SK-N-SH treated with all-trans-retinoic acid at 6 μM for 48 hours (cell line): ENCODE measurements around the gene PRRC2B.

Experiments used
- GLIS3 ChIP-seq: fragments of 250-450 bp; sonication (Bioruptor Pico); IDR thresholded peaks from 2 replicates; pipeline ENCODE4 v1.5.0; 2020; ENCODE audit warnings: mild to moderate bottlenecking, moderate library complexity
- ISL1 ChIP-seq: fragments of 250-450 bp; sonication (Bioruptor Pico); IDR thresholded peaks from 2 replicates; pipeline ENCODE4 v2.1.2; 2022; ENCODE audit warnings: mild to moderate bottlenecking, moderate library complexity
- OSR1 ChIP-seq: fragments of 250-450 bp; sonication (Bioruptor Pico); IDR thresholded peaks from 2 replicates; pipeline ENCODE4 v1.8.0; 2022; ENCODE audit warnings: moderate library complexity, mild to moderate bottlenecking, inconsistent platforms
- RARB ChIP-seq: fragments of 250-450 bp; sonication (Bioruptor Pico); IDR thresholded peaks from 2 replicates; pipeline ENCODE4 v1.8.0; 2021; ENCODE audit warnings: mild to moderate bottlenecking, moderate library complexity
- ZFP30 ChIP-seq: fragments of 450-650 bp; formaldehyde crosslinking; IDR thresholded peaks from 2 replicates; pipeline ENCODE4 v1.5.0; 2022; ENCODE audit warnings: mild to moderate bottlenecking, moderate library complexity
- TF ChIP-seq, protein P1 (sequence below): fragments of 250-450 bp; sonication (Bioruptor Pico); IDR thresholded peaks from 2 replicates; pipeline ENCODE4 v1.8.0; 2020; ENCODE audit warnings: mild to moderate bottlenecking, moderate library complexity, borderline replicate concordance

DNA sequence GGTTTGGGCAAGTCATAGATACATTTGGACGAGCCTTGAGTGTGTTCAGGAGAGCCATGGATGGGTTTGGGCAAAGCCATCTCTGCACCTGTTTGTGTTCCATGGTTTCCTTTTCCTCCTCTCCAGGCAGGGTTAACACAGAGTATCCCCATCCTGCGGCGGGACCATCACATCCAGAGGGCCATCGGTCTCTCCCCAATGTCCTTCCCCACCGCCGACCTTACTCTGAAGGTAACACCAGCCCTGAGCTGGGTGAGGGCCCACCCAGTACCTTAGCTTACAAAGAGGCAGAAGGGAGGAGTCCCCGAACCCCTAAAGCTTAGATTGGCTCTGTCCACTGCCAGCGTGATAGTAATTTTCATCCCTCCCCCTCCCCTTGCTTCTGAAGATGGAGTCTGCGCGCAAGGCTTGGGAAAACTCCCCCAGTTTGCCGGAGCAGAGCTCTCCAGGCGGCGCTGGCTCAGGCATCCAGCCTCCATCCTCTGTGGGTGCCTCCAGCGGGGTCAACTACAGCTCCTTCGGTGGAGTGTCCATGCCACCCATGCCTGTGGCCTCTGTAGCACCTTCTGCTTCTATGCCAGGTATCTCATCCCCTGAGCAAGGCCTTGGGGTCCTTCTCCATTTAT, 90.8 kb downstream of the PRRC2B start:
- TF ChIP-seq RARB = no peak
- no peak for TF ChIP-seq OSR1 (CRISPR knock-in tag)
- no peak for TF ChIP-seq ISL1
- TF ChIP-seq, protein P1, sequence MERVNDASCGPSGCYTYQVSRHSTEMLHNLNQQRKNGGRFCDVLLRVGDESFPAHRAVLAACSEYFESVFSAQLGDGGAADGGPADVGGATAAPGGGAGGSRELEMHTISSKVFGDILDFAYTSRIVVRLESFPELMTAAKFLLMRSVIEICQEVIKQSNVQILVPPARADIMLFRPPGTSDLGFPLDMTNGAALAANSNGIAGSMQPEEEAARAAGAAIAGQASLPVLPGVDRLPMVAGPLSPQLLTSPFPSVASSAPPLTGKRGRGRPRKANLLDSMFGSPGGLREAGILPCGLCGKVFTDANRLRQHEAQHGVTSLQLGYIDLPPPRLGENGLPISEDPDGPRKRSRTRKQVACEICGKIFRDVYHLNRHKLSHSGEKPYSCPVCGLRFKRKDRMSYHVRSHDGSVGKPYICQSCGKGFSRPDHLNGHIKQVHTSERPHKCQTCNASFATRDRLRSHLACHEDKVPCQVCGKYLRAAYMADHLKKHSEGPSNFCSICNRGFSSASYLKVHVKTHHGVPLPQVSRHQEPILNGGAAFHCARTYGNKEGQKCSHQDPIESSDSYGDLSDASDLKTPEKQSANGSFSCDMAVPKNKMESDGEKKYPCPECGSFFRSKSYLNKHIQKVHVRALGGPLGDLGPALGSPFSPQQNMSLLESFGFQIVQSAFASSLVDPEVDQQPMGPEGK = no peak
- TF ChIP-seq GLIS3 (CRISPR knock-in tag) = no peak
- TF ChIP-seq ZFP30 (CRISPR knock-in tag) = no peak
